ENCODE data around the gene DNER. TPM values are rescaled to one million over a fixed set of nuclear protein-coding genes. Genes with fewer than 3 reads are reported as not detected.

DNER gene
- total RNA-seq, 1 donor from 2014 or later, result 0.14 TPM

DNA sequence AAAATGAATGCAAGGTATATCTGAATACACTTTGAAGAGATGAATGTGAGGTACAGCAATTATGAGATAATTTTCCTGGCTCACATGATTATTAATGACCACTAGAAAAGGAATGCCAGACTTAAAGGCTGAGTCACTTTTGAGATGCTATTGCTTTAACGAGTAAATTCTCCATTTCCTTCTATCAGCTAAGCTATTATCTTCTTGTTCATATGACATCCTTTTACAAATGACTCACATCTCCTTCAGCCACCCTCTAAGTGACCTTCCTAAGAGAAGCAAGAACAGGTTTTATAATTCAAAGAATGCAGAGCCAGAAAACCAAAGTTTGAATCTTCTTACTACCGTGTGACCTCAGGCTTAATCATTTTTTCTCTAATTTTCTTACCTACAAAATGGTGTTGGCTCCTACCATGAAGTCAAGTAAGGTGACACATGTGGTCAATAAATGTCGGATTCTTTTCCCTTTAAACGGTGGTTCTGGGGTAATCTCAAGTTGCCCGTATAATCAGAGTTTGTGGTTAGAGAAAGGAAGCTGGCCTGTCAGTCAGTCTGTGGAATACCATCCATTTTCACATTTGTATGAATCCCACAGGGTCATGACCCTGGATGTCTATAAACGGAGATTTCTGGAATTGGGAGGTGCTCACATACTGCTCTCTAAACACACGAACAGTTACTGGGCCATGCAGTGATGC, 259.3 kb downstream of the DNER start:
- no peak for DNase-seq
- intact Hi-C loops (cut with DNase I), result no loop called here
- ATAC-seq, result no peak
- no peaks in the 10 kb centered on the region for H3K27me3 ChIP-seq
- no peaks in the 10 kb centered on the region for H3K9me3 ChIP-seq
- no peaks in the 10 kb centered on the region for H3K36me3 ChIP-seq
- TF ChIP-seq, protein P1, sequence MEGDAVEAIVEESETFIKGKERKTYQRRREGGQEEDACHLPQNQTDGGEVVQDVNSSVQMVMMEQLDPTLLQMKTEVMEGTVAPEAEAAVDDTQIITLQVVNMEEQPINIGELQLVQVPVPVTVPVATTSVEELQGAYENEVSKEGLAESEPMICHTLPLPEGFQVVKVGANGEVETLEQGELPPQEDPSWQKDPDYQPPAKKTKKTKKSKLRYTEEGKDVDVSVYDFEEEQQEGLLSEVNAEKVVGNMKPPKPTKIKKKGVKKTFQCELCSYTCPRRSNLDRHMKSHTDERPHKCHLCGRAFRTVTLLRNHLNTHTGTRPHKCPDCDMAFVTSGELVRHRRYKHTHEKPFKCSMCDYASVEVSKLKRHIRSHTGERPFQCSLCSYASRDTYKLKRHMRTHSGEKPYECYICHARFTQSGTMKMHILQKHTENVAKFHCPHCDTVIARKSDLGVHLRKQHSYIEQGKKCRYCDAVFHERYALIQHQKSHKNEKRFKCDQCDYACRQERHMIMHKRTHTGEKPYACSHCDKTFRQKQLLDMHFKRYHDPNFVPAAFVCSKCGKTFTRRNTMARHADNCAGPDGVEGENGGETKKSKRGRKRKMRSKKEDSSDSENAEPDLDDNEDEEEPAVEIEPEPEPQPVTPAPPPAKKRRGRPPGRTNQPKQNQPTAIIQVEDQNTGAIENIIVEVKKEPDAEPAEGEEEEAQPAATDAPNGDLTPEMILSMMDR (IDR thresholded peaks at IDR 0.05), result no peak
- H3K27ac ChIP-seq, result no peak overlapping the region
- no peak overlapping the region for H3K4me3 ChIP-seq
- no peaks in the 10 kb centered on the region for H3K4me1 ChIP-seq

DNA sequence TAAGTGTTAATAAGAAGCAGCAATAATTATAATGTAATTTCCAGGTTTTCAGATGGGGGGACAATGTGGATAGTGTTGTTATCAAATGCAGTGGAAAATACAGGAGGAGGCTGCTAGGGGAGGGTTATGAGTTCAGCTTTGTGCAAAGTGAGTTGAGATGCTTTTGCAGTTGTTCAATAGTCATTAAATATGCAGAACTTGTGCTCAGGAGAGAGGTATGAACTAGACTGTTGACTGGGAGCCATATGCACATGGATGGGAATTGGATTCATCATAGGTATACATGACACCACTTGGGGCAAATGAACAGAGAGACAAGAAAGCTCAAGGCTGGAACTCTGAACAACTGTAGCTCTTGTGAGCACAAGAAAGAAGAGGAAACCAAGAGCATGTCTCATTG, 261.1 kb downstream of the DNER start:
- ATAC-seq (no peak), DNase-seq (no peak)
- Histone ChIP-seq H3K4me1 (no peaks in the 10 kb centered on the region), H3K9me3 (no peaks in the 10 kb centered on the region), H3K27me3 (no peaks in the 10 kb centered on the region), H3K36me3 (no peaks in the 10 kb centered on the region), H3K27ac (no peak overlapping the region), H3K4me3 (no peak overlapping the region)
- TF ChIP-seq, protein P1 (IDR thresholded peaks at IDR 0.05), result no peak
- intact Hi-C loops (cut with DNase I), result no loop called here

DNA sequence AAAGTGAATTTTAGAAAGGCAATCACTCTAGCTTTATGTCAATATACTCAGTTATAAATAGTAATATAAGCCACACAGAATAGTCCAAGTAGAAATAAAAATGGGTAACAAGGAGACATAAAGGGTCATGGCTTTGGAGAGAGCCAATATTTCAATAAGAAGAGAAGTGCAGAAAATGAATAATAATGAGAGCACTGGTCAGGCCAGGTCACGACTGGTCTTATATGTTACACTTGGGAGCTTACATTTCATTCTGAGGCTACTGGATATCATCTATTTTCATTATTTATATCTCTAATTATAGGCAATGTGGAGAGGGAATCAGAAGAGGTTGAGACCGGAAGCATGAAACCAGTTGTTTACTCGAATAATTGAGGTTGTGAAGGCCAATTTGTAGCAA, 262.5 kb downstream of the DNER start:
- no peaks in the 10 kb centered on the region for H3K4me1 ChIP-seq
- intact Hi-C loops (cut with DNase I), result no loop called here
- H3K4me3 ChIP-seq, result no peak overlapping the region
- TF ChIP-seq, protein P1 (IDR thresholded peaks at IDR 0.05), result no peak
- H3K27ac ChIP-seq, result no peak overlapping the region
- ATAC-seq (no peak), DNase-seq (no peak)
- no peaks in the 10 kb centered on the region for H3K36me3 ChIP-seq
- no peaks in the 10 kb centered on the region for H3K27me3 ChIP-seq
- no peaks in the 10 kb centered on the region for H3K9me3 ChIP-seq

DNA sequence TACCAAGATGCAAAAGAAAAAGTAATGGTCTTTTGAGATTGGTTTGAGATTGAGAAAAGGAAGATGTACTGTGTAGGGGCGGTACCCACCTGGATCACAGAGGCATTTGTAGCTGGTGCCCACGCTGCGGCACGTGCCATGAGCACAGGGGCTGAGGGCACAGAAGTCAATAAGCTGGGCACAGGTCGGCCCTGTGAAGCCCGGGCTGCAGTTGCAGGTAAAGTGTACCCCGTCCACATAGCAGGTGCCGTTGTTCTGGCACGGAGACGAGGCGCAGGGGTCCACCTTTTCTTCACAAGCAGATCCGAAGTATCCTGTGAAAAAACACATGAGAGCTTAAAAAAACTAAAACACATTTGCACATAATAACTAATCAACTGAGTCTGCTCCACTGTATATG, 267.1 kb downstream of the DNER start:
- Histone ChIP-seq H3K9me3 (no peaks in the 10 kb centered on the region), H3K27me3 (no peaks in the 10 kb centered on the region), H3K27ac (no peak overlapping the region), H3K4me1 (no peaks in the 10 kb centered on the region), H3K36me3 (no peaks in the 10 kb centered on the region), H3K4me3 (no peak overlapping the region)
- DNase-seq, result no peak
- no peak for ATAC-seq
- intact Hi-C loops (cut with DNase I), result no loop called here
- TF ChIP-seq, protein P1 (IDR thresholded peaks at IDR 0.05), result no peak

DNA sequence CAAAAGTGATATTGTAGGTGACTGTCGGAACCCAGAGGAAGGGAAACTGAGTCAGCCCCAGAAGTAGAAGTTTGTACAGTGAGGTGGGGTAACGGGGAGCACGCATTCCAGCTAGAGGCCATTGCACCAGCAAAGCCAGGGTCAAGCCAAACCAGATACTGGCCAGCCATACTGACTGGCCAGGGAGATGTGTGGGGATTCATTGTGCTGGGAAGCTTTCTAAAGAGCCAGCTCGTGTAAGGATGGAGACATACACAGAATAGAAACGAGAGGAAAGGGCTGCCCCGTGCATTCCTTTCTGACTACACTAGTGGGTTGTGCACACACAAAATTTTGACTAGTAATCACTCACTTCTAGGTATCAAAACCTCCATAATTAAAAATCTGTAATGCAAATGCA, 268.0 kb downstream of the DNER start:
- Histone ChIP-seq H3K27me3 (no peaks in the 10 kb centered on the region), H3K27ac (no peak overlapping the region), H3K4me3 (no peak overlapping the region), H3K4me1 (no peaks in the 10 kb centered on the region), H3K36me3 (no peaks in the 10 kb centered on the region), H3K9me3 (no peaks in the 10 kb centered on the region)
- TF ChIP-seq, protein P1 (IDR thresholded peaks at IDR 0.05), result no peak
- intact Hi-C loops (cut with DNase I), result no loop called here
- DNase-seq (no peak), ATAC-seq (no peak)
